BE2C (cell line): ENCODE data around the gene THAP10.

Experiments used
- DNase-seq: peaks from one replicate; pipeline ENCODE4 v3.0.0-alpha.2; 2020
- H3K27me3 ChIP-seq: fragments of 250-450 bp; sonication (Bioruptor Pico); 2 replicates; pipeline ENCODE4 v1.5.1; 2020; ENCODE audit warnings: mild to moderate bottlenecking
- H3K36me3 ChIP-seq: fragments of 250-450 bp; sonication (Bioruptor Pico); 2 replicates; pipeline ENCODE4 v1.5.1; 2020; ENCODE audit warnings: mild to moderate bottlenecking
- H3K4me1 ChIP-seq: fragments of 250-450 bp; sonication (Bioruptor Pico); 2 replicates; pipeline ENCODE4 v1.5.1; 2020
- H3K4me3 ChIP-seq: 2 replicates; pipeline ENCODE4 v1.5.1; 2011; ENCODE audit warnings: low read depth, low read length
- H3K9me3 ChIP-seq: fragments of 250-450 bp; sonication (Bioruptor Pico); 2 replicates; pipeline ENCODE4 v1.5.1; 2020
- CTCF ChIP-seq: IDR thresholded peaks from 2 replicates; pipeline ENCODE4 v1.5.1; 2012; ENCODE audit warnings: mild to moderate bottlenecking, low read depth, low read length

THAP10 gene

DNA sequence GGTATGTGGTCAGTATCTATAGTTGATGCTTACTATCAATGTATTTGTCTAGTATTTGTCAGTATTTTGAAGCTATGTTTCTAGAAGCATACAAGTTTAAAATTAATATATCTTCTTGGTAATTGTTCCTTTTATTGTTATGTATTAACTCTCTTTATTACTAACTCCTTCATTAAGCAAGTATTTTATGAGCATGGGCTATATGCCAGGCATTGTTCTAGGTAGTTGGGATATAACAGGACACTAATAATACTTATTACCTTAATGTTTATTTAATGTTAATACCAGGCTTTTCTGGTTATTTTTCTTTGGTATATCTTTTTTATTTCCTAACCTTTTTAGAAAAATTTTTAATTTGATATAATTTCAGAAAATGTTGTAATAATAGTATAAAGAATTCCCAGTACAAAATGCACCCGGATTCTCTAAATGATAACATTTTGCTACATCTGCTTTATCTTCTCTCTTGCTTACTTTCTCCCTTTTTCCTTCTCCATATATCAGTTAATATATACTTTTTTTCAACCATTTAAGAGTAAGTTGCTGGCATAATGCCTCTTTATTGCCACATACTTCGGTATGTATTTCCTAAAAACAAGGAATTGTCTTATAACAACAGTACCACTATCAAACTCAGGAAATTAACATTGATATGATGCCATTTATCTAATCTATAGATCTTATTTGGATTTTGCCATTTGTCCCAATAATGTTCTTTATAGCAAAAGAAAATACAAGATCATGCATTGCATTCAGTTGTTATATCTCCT, 31.3 kb upstream of the THAP10 start:
- no peaks in the 10 kb centered on the region for H3K36me3 ChIP-seq
- H3K27me3 ChIP-seq, result no peaks in the 10 kb centered on the region
- DNase-seq, result no peak
- no peak for TF ChIP-seq CTCF
- H3K9me3 ChIP-seq, result no peaks in the 10 kb centered on the region
- H3K4me3 ChIP-seq, result no peak overlapping the region
- no peaks in the 10 kb centered on the region for H3K4me1 ChIP-seq

- DNase-seq, result no peak
- TF ChIP-seq CTCF, result no peak
Measured at GRCh38 chr15:70922119-70922518, 29.9 kb upstream of the THAP10 start.

DNA sequence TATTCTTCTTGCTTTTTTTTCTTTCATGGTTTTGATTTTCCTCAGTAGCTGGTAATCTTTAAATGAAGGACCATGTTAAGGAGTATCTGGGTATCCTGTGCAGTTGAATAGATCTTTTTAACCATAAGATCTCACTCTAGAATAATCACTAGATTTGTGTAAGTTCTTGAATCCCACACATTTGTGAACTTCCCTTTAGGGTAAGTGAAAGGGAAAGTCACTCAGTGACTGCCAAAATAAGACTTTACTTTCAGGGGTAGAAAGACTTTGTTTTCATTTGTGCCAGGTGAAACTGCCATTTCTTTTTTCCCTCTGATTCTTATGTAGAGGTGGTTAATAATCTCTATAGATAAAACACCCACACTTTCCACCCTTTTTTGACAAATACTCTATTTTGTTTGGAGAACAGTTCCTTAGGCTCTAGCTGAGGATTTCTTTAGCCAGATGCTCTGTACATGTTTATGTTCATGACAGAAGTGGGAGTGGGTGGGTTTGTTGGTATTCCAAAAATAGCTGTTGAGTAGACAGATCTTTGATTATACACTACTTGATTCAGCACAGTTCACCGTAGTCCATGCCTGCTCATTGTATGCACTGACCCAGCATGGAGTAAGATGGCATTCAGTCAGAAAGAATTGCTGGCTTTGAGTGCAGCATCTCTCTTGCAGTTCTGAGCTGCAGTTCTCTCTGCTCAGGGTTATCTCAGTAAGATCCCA, 28.9 kb upstream of the THAP10 start:
- DNase-seq, result no peak
- TF ChIP-seq CTCF, result no peak

More at GRCh38 chr15:70922119-70922518, 29.9 kb upstream of the THAP10 start:
- Histone ChIP-seq H3K4me1 (no peaks in the 10 kb centered on the region), H3K9me3 (no peaks in the 10 kb centered on the region), H3K27me3 (no peaks in the 10 kb centered on the region), H3K4me3 (no peak overlapping the region), H3K36me3 (no peaks in the 10 kb centered on the region)

GRCh38 chr15:70917955-70918354, 25.7 kb upstream of the THAP10 start:
- Histone ChIP-seq H3K36me3 (no peaks in the 10 kb centered on the region), H3K4me3 (no peak overlapping the region), H3K27me3 (no peaks in the 10 kb centered on the region), H3K9me3 (no peaks in the 10 kb centered on the region), H3K4me1 (no peaks in the 10 kb centered on the region)
- TF ChIP-seq CTCF, result no peak
- no peak for DNase-seq

More for the DNA sequence above, 28.9 kb upstream of the THAP10 start:
- Histone ChIP-seq H3K27me3 (no peaks in the 10 kb centered on the region), H3K9me3 (no peaks in the 10 kb centered on the region), H3K4me3 (no peak overlapping the region), H3K36me3 (no peaks in the 10 kb centered on the region), H3K4me1 (no peaks in the 10 kb centered on the region)

- Histone ChIP-seq H3K4me3 (no peak overlapping the region), H3K36me3 (no peaks in the 10 kb centered on the region; the same call in 1 of the 2 replicates), H3K9me3 (no peaks in the 10 kb centered on the region), H3K27me3 (no peaks in the 10 kb centered on the region), H3K4me1 (no peaks in the 10 kb centered on the region)
- TF ChIP-seq CTCF, result no peak
- peak; percentile 10 for DNase-seq
Measured at GRCh38 chr15:70916531-70916930, 24.3 kb upstream of the THAP10 start.

GRCh38 chr15:70912187-70912586, 20.0 kb upstream of the THAP10 start:
- H3K36me3 ChIP-seq, result peaks cover 11% of the 10 kb centered on the region
- H3K4me1 ChIP-seq, result no peaks in the 10 kb centered on the region
- no peak for TF ChIP-seq CTCF
- H3K27me3 ChIP-seq, result no peaks in the 10 kb centered on the region
- H3K9me3 ChIP-seq, result no peaks in the 10 kb centered on the region
- no peak for DNase-seq
- no peak overlapping the region for H3K4me3 ChIP-seq
